Breast epithelium (tissue), 3 donors: ENCODE measurements around the gene ABL1.

Experiments used
- POLR2AphosphoS5 ChIP-seq, 3 donors: sonication (generic); formaldehyde crosslinking; IDR thresholded peaks; one replicate each; pipeline ENCODE4 v1.6.1; 2017; ENCODE audit warnings: antibody characterized with exemption in 3 of 3
- TF ChIP-seq, protein P1 (sequence below), 3 donors: fragments of 450-650 bp; IDR thresholded peaks; one replicate each; pipeline ENCODE4 v1.5.1; 2016 to 2017; ENCODE audit warnings: antibody characterized with exemption in 3 of 3, mild to moderate bottlenecking in 3 of 3, moderate library complexity in 3 of 3

DNA sequence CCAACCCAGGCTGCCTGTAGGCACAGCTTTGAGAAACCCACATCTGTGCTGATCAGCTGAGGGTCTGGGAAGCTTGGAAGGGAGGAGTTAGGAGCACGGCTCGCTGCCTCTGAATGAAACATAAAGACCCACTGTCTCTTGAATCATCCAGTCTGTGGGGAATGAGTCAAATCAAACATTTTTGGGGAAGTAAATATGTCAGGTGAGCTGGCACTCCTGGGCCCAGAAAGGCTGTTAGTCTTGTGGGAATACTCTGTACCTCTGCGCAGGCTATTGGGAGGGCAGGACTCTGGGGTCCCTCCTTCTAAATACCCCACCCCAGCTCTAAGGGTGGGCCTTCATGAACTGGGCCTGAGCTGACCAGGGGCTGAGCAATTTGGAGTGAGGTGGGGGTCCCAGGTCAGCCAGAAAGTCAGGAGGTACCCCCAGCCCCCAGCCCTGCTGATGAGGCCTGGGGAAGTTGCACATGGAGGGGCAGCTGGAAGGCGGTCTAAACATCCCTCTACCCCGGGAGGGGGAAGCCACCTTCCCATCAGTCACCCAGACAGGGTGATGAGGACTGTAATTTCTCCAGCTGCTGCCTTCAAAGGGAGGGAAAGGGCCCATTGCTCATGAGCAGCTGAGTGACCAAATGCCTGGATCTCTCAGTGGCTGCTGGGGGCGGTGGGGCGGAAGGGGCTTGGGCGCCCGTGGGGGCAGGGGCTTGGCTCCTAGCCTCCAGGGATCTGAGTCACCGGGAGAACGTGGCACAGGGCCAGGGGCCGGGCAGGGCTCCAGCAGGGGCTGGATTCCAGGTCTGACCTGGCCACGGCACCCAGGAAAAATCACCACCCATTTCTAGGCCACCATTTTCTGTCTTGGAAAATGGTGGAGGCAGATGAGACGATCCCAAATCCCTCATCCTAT lies 93.2 kb downstream of the ABL1 start:
- TF ChIP-seq POLR2AphosphoS5 (IDR thresholded peaks at IDR 0.05) = no peak
- TF ChIP-seq, protein P1, sequence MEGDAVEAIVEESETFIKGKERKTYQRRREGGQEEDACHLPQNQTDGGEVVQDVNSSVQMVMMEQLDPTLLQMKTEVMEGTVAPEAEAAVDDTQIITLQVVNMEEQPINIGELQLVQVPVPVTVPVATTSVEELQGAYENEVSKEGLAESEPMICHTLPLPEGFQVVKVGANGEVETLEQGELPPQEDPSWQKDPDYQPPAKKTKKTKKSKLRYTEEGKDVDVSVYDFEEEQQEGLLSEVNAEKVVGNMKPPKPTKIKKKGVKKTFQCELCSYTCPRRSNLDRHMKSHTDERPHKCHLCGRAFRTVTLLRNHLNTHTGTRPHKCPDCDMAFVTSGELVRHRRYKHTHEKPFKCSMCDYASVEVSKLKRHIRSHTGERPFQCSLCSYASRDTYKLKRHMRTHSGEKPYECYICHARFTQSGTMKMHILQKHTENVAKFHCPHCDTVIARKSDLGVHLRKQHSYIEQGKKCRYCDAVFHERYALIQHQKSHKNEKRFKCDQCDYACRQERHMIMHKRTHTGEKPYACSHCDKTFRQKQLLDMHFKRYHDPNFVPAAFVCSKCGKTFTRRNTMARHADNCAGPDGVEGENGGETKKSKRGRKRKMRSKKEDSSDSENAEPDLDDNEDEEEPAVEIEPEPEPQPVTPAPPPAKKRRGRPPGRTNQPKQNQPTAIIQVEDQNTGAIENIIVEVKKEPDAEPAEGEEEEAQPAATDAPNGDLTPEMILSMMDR (IDR thresholded peaks at IDR 0.05) = no peak
